ENCODE measurements around the gene FAXC.

The FAXC gene

DNA sequence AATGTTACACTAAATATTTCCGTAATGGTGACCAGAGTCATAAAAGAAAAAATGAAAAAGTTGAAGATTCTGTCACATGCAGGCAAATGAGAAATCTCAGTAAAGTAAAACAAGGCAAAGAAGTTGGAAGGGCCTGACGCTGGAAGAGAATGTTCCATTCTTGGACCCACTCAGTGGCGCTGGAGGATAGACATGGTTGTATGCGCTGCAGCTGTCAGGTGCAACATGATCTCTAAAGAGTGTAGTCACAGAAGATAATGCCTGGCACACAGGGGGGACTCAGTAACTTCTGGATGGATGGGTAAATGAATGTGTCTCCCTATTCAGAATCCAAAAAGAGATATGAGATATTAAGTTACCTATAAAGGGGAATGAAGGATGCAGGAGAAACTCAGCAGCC lies 116.3 kb downstream of the FAXC start:
- no peak for TF ChIP-seq GATA1 (IDR thresholded peaks at IDR 0.05; ENCODE audit: low read depth, low read length)
- no peak for TF ChIP-seq POLR2A (IDR thresholded peaks at IDR 0.05; ENCODE audit: low read length)
- DNase-seq: no peak

DNA sequence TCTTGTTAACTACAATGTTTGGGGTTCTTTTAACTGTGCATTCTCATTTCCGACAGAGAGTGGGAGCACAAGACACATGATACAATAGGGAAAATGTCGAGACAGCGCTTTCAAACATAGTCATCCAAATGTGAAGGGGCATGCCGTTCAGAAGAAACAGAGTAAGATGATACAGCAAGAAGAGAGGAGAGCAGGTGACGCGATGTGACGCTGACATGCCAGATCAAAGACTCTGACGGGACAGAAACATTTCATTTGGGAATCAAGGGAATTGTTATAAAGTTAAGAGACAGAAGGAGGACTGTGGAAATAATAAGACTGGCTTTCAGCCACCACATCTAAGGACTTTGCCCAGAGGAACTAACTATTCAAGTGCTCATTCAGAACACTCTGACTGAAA lies 117.4 kb downstream of the FAXC start:
- TF ChIP-seq GATA1 (IDR thresholded peaks at IDR 0.05; ENCODE audit: low read depth, low read length) (no peak), POLR2A (IDR thresholded peaks at IDR 0.05; ENCODE audit: low read length) (no peak)
- no peak for DNase-seq

DNA sequence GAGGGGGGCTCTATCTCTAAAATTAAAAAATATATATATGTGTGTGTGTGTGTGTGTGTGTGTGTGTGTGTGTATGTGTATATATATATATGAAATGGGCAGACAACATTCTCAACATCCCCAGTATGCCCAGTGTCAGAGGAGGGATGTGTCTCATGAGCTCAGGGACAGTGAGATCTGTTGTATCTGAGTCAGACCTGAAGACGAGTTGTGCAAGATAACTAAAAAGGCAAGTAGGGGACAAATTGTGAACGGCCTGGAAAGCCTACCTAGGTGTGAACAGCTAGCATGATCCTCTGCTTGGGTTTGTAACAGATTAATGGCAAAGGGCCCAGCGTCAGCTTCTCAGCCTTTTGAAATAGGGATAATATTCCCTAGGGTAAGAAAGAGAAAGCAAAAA lies 124.3 kb downstream of the FAXC start:
- no peak for DNase-seq
- TF ChIP-seq GATA1 (IDR thresholded peaks at IDR 0.05; ENCODE audit: low read depth, low read length) (no peak), POLR2A (IDR thresholded peaks at IDR 0.05; ENCODE audit: low read length) (no peak)
